HG03378 (cell line): ENCODE data around the gene IGF1R.

Experiments
- ATAC-seq: cut with Tn5 transposase; IDR thresholded peaks from one replicate; pipeline ENCODE4 v1.9.1; 2021; ENCODE audit warnings: mild to moderate bottlenecking, moderate library complexity; ENCODE audit not compliant: unreplicated experiment

IGF1R gene

GRCh38 chr15:98671060-98672008 is 23.0 kb downstream of the IGF1R start:
- no peak for ATAC-seq

GRCh38 chr15:98673133-98673532 is 24.8 kb downstream of the IGF1R start:
- ATAC-seq, result no peak

GRCh38 chr15:98674336-98674735 is 26.0 kb downstream of the IGF1R start:
- no peak for ATAC-seq

- ATAC-seq, result no peak
Observed at GRCh38 chr15:98676586-98677270, 28.4 kb downstream of the IGF1R start.

DNA sequence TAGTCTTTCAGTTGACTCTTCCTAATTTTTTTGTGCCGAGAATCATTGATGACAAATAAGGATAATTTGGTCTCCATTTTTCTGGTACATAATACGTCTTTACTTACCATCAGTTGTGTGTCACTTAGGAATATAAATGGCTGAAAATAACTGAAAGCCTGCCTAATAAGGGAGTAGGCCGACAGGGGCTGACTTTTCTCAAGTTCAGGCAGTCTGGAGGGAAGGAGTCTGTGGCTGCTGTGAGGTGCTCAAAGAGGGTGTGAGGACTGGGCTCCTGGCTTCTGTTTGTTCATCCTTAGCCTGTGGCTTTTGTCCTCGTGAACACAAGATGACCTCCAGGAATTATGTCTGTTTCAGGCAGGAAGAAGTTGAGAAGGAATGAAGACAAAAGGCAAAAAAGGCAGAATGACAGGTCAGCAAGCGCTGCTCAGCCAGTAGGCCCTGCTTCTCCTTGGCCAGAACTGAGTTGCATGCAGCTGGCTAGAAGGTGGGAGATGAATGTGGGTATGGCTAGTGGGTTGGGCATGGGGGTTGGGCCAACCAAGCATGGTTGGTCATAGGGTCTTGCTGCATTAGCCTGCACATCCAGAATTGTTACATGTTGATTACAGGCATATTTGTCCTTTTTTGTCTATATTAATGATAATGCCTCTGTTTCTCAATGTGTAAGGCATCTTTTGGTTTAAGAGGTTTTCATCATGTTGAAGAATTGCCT is 29.2 kb downstream of the IGF1R start:
- ATAC-seq, result no peak

- no peak for ATAC-seq
Observed at GRCh38 chr15:98678484-98678883, 30.1 kb downstream of the IGF1R start.

GRCh38 chr15:98681061-98681460 is 32.7 kb downstream of the IGF1R start:
- ATAC-seq, result no peak

GRCh38 chr15:98682992-98683701 is 34.8 kb downstream of the IGF1R start:
- ATAC-seq, result no peak

DNA sequence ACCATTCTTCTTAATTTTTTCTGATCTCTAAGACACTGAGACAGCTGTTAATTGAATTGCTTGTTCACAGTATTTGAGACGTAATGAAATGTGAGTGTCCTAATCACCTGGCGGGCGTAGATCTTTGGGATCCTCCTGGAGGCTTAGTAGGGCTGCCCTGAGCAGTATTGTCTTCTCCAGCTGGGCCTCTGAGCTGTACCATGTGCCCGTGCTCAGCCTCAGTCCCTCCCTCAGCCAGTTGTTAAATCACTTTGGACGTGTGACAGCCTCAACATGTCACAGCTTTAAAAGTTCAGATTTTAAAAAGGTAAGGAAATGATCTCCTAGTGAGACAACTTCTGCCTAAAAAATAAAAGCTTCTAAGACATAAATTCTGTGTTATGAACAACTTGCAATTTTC is 35.5 kb downstream of the IGF1R start:
- ATAC-seq, result no peak

DNA sequence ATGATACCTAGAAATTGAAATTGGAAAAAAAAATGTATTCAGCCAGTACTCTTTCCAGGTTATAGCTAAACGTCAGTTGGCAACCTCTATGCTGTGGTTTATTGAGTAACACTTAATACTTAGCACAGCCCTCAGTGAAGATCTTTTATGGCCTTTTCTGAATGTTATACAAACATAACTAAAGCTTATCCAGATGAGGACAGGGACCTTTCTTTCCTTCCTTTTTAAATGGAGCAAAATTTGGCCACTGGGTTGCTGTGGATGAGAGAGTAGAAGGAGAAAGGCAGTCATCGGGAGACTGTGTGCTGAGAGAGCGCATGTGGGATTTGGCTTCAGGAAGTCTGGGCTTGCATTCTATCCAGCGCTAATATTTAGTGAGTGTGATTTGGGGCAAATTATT is 36.1 kb downstream of the IGF1R start:
- no peak for ATAC-seq

DNA sequence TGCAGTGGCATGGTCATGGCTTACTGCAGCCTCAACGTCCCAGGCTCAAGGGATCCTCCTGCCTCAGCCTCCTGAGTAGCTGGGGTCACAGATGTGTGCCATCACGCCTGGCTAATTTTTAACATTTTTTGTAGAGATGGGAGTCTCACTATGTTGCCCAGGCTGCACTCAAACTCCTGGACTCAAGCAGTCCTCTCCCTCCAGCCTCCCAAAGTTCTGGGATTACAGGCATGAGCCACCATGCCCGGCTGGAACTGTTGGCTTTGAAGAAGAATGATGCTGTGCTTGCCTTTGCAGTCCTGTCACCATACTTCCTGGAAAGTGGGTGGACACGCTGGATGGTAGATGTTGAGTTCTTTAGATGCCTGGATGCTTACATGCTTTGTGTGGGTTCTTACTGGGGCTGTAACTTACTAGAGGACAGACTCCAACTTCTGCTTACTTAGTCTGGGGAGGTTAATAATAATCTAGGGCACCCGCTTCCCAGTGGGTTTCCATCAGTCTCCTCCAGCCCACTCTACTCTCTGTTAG is 36.7 kb downstream of the IGF1R start:
- no peak for ATAC-seq

- ATAC-seq, result no peak
Observed at GRCh38 chr15:98686983-98687382, 38.6 kb downstream of the IGF1R start.

- no peak for ATAC-seq
Observed at GRCh38 chr15:98689431-98689861, 41.1 kb downstream of the IGF1R start.

DNA sequence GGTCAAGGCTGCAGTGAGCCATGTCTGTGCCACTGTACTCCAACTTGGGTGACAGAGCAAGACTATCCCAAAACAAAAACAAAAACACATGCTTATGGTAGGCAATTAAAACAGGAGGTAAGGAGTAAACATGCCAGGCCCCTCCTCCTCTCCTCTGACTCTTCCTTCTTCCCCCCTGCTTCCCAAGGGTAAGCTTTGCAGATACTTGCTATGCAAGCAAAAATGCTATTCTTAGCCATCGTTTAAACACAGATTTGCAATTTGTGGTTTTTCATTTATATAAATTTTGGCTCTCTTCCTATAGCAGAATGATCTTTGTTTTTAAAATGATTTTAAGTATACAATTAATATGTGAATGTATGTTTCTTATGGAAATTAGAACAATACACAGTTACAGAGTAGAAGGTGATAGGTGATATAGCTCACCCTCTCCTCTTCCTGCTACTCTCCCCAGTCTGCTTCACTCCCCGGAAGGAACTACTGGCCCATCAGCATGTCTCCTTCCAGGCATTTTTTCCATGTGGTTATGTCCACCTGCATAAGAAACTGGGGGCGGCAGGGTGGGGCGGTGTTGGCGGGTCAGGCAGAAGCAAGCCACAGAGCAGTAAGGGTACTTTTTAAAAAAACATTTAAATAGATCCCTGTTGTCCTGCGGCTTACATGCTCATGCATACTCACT is 42.1 kb downstream of the IGF1R start:
- ATAC-seq, result no peak

- no peak for ATAC-seq
Observed at GRCh38 chr15:98692213-98692612, 43.9 kb downstream of the IGF1R start.

- ATAC-seq, result no peak
Observed at GRCh38 chr15:98694161-98694560, 45.8 kb downstream of the IGF1R start.

- no peak for ATAC-seq
Observed at GRCh38 chr15:98698792-98699191, 50.5 kb downstream of the IGF1R start.

GRCh38 chr15:98699591-98700424 is 51.5 kb downstream of the IGF1R start:
- ATAC-seq, result no peak

- ATAC-seq, result no peak
Observed at GRCh38 chr15:98700519-98700918, 52.2 kb downstream of the IGF1R start.
